ENCODE measurements around the gene RGS3.

Gene RGS3

DNA sequence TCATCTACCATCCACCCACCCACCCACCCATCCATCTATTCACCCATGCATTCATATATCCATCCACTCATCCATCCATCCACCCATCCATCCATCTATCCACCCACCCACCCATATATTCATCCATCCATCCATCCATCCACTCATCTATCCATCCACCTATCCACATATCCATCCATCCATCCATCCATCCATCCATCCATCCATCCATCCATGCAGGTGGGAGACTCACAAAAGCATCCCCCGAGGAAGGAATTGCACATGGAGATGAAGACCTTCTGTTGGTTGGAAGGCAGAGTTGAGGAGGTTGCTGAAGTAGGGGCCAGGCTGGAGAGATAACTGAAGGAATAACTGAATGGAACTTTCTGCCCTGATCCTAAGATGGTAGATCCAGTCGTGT, 126.9 kb downstream of the RGS3 start:
- no peak for DNase-seq

DNA sequence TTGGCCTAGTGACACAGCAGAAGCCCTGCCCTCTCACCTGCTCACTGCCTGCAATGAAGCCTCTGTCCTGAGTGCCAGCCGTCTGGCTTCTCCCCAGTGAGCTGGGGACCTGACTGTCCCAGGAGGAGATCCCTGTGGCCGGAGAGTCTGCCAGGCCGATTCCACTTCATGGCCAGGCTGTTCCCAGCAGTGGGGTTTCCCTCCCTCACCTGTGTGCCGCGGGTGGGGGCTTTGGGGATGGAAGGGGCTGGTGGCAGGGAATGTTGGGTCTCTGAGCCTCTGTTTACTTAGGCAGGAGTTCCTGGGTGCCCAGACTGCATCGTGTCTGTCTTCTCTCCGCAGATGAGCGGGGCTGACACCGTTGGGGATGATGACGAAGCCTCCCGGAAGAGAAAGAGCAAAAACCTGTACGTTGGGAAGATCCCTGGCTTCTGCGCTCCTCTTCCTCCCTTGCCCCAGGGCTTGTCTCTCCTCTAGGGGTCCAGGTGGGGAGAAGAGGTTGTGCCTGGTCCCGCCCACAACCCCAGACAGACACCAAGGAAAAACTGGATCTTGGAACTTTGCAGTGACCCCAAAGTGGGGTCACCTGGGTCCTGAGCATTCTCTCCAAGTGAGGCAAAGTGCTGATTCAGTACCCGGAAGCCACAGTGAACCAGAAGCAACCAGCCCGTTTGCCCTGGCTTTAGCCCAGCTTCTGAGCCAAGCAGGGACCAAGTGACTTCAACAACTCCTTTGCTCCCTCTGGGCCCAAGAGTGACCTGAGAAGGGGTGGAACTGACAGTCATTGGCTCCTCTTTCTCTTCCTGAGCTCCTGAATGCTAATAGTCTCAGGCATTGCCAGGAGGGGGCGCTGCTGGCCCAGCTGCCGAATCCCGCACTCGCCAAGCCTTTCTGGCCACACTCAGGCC, 127.7 kb downstream of the RGS3 start:
- DNase-seq = peak; percentile 12 to 45 (median 16)

DNA sequence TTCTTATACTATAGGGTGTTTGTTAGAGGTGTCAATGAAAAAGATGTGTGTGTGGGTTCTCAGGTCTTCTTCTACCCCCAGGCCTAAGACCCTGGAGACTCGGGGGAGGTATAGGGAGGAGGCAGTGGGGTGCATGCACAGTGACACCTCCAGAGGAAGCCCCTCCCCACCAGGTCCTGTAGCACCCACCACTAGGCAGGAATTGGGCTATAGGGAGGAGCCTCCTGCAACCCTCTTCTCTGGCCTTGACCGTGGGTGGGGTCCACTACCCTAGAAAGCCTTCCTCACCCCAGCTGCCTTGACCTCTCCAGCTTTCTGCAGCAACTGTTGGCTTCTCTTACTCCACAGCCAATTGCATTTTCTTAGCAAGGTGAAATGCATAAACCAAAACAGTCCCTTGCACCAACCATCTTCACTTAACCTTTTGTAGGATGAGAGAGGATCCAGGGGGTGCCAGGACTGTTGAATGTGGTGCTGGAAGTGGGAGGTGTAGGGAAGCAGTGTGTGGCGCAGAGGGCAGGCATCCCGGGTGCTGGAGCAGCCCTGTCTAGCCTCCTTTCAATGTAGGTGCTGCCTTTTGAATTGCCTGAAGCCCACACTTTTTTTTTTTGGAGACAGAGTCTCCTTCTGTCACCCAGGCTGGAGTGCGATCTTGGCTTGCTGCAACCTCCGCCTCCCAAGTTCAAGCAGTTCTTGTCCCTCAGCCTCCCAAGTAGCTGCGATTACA, 128.5 kb downstream of the RGS3 start:
- no peak for DNase-seq

DNA sequence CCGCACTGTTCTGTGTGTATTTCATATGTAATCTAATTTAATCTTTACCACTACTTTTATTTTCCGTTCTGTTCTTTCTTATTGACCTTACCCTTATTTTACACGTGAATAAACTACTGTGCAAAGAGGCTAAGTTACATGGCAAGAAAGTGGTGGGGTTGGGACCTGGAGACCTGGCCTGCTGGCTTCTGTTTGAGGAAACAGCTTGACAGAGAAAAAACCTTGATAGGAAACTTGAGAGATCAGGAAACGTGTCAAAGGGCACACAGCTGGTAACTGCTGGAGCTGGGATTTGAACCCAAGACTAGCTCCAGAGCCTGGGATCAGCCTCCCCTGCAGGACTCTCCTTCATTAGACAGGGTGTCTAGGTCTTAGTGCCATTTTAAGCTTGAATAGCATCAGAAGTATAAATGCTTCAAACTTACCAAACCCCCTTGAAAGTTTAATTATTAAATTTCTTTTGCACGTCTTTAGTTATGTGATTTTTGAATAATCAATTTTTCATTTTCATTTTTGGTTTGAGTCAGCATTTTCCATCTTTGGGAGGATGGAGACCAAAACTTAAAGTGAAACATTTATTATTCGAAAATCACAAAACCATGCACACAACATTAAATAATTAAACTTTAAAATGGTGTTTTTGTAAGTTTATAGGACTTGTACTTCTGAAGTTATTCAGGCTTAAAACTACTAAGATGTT, 129.5 kb downstream of the RGS3 start:
- no peak for DNase-seq

DNA sequence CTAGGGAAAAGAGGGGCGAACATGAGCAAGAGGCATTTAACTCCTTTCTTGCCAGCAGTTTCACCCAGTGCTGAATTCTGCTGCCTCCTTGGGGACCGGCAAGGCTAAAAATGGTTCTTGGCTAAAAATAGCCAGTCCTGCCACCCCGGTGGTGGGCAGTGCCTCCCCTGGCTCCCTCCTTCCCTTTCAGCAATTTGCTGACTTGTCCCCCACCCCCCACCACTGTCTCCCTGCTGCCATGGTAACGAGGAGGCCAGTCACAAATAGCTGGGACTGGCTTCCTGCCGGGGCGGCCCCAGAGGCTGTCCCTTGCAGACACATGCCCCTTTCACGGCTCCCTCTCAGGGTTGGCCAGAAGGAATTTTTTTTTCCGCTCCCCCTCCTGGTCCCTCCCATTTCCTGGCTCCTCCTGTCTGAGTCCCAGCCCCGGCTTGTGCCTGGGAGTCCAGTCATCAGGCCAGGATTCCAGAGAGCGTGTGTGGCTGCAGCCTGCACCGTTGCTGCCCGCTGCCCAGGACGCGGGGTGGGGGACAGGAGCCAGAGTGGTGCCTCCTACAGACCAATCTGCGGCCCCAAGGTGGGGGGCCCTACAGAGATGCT, 130.3 kb downstream of the RGS3 start:
- DNase-seq = no peak

DNA sequence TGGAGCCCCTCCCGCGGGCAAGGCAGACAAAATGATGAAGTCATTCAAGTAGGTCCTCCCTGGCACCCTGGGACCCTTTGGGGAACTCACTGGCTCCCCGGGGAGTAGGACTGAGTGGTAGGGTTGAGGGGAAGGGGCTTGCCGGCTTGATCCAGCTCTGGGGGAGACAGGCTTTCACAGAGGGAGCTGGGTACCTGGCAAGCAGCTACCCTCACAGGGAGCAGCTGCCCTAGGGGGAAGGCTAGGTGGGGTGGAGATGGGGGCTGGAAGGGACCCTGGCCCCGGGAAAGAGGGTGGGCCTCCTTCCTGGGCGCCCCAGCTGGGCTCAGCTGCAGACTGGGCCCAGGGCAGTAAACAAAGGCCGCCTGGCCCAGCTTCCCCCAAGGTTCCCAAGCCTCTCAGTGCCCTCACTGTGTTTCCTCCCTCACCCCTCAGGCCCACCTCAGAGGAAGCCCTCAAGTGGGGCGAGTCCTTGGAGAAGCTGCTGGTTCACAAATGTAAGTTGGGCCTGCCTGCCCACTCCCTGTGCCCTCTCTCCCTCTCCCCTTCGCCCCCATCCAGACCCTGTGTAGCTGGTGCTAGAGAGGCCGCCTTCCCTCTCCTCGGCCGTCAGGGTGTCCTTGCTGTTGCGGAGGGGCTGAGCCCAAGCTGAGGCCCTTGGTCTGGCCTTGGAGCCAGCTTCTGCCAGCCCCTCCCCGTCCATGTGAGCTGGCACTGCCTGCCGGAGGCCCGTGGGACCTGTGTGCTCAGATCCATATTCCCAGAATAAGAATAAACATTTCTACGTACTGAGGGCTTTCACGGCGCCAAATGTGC, 131.2 kb downstream of the RGS3 start:
- no peak for DNase-seq

DNA sequence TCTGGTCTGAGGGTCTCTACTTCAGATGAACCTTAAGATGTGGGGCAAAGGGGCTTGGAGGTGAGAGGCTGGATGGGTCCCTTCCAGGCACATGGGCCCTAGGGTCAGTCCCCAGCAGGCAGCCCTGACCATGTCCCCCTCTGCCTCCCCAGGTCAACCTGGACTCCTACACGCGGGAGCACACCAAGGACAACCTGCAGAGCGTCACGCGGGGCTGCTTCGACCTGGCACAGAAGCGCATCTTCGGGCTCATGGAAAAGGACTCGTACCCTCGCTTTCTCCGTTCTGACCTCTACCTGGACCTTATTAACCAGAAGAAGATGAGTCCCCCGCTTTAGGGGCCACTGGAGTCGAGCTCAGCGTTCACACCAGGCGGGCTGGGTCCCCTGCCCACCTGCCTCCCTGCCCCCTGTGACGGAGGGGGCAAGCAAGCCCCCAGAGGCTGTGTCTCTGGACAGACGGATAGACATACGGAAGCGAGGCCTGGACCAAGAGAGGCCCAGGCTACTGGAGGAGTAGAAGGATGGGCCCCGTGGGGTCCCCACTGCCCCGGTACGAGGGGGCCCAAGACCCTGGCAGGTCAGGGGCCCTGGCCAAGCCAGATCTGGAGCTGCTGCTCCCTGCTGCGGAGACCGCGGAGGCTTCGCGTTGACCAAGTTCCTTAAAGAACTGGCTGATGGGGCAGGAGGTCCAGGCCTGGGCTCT, 133.2 kb downstream of the RGS3 start:
- no peak for DNase-seq

DNA sequence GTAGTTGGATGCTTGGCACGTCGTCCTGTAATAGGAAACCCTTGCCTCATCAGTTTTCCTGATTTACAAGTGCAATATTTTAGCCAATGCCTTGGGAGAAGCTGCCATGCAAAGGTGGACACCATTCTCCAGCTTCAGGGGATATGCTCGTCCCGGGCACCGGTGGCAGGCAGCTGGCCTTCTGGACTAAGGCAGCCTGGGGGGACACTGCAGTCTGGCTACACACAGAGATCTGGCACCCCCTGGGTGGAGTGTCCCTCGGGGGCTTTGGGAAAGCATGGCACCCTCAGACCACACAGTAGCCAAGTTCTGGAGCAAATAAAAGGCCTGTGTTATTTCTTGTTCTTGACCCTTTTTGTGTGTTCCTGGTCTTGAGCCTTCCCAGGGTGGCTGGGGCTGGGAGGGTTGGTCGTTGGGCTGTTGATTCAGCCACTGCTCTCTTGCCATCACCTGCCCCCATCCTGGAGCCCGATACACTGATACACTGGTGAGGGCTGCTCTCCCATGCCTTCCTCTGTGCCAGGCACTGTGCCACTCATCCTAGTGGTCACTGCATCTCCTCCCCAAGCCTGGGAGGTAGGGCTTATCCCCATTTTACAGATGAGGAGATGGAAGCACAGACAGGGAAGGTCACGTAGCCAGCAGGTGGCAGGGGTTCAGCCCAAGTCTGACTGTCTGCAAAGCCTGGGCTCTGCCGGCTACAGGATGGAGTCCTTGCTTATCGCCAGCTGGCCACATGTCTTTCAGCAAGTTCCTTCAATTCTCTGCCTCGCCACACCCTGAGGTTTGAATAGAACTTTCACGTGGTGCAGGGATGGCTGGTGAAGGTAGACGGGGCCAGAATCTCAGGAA, 134.1 kb downstream of the RGS3 start:
- no peak for DNase-seq

DNA sequence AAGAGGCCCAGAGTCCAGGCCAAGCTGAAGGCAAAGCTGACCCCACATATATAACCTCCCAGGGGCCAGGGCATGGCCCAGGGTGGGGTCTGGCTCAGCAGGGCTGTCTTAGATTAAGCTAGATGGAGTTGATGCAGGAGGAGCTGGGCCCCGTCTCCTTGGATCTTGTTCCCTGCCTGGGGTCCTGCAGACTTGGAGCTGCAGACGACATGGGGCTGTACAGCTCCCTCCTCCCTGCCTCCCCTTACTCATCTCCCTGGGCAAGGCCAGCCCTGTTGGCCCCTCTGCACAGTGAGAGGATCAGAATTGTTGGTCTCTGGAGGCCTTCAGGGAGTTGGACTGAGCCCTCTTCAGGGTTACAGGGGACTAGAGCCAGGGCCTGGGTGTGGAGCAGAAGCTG, 134.9 kb downstream of the RGS3 start:
- DNase-seq = no peak

DNA sequence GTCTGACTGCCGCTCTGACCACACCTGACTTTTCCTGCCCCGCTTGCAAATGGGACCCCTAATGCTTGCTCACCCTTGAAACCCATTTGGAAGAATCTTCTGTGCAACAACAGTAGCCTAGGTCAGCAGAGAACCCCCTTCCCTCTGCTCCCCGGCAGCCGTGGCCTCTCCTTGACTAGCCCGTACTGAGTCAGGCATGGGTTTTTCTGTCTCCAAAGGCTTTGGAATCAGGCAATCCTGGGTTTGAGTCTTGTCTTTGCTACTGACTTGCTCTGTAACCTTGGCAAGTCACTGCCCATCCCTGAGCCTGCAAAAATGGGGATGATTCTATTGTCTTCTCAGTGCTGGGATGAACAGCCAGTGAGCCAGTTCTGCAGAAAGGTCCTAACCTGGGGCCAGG, 135.4 kb downstream of the RGS3 start:
- DNase-seq = no peak

DNA sequence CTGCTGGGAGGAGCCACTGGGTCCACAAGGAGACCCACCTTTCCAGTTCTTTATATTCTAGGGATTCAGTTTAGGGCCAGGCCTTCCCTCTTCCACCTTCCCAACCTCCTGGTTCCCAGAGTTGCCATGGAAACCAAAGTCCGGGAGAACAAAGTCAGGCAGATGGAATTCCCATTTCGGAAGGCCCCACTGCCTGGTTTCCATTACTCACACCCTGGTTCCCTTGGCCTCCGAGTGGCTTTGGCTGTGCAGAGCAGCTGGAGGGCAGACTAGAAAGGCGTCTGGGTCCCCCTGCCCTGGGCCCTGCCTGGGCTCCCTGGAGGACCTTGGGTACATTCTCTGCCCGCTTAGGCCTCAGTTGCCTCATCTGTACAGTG, 136.1 kb downstream of the RGS3 start:
- DNase-seq = no peak

DNA sequence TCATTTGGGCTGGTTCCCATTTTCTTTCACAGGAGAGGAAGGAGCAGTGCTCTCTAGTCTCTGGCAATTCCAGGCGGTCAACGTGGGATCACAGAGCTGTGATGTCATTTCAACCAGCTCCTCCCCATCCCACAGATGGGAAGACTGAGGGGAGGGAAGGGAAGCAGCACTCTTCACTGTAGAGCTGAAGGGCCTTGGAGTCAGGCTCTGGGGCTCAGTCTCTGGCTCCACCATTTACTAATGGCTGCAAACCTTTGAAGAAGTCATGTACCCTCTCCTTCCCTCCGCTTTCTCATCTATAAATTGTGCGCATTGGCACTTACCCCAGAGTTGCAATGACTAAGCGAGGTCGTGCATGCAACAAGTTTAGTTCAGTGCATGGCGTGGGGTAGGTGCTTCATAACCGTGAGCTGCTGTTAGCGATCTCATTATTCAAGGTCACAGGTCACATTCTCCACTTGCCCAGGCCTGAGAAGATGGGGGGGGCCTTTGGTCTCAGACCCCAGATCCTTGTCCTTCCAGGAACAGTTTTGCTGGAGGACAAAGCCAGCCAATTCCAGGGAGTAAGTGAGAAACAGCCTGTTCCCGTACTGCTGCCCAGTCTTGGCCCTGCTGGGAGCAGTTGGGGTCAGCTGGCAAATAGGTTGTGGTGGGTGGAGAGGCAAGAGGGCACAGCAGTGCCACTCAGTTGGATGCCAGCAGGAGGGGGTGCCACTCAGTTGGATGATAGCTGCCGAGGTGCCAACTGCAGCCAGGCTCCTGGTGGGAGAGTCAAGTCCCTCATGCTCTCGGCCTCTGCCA, 136.7 kb downstream of the RGS3 start:
- no peak for DNase-seq

DNA sequence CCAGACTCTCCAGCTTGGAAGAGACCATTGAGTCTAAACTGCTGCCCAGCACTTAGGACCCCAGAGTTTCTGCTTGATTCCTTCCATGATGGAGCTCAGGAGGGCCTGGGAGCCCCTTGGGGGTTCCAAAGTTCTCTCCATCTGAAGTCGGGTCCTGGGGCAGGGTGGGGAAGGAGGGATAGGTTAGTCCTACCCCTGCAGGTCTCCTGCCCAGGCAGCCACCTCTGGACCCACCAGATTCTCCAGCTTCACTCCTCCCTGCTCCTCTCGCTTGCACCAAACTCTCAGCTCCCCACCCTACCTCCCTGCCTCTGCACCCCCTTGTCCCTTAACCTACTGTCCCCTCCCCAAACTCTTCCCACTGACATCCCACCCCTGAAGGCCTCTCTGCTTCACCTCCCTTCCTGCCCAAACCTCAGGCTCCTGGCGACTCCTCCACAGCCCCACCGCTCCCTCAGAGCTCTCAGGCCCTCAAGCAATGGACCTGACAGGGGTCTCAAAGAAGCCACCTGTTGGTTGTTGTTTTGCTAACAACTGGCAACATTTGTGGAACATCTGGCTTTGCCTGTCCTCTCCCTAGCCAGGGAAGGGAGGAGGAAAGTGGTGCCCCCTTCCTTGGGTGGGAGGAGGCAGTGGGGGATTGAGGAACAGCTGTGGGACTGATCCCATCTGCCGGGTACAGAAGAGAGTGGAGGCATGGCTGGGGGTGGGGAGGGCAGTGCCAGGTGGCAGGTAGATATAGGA, 137.5 kb downstream of the RGS3 start:
- no peak for DNase-seq

DNA sequence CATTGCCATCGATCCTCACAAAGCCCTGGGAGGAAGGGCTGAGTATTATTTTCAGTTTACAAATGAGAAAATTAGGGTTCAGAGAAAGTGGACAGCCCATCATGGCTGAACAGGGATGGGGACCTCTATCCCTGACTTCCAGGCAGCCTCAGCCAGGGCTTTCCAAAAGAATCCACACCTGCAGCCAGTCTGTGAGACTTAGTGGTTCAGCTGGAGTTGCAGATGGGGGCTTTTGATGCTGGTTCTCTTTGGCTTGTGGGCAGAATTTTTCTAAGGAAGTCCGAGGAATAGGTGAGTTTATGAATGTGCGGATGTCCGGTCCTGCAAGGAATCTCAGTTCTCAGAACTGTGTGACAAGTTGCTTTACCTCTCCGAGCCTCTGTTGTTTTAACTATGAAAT, 138.1 kb downstream of the RGS3 start:
- DNase-seq = no peak

DNA sequence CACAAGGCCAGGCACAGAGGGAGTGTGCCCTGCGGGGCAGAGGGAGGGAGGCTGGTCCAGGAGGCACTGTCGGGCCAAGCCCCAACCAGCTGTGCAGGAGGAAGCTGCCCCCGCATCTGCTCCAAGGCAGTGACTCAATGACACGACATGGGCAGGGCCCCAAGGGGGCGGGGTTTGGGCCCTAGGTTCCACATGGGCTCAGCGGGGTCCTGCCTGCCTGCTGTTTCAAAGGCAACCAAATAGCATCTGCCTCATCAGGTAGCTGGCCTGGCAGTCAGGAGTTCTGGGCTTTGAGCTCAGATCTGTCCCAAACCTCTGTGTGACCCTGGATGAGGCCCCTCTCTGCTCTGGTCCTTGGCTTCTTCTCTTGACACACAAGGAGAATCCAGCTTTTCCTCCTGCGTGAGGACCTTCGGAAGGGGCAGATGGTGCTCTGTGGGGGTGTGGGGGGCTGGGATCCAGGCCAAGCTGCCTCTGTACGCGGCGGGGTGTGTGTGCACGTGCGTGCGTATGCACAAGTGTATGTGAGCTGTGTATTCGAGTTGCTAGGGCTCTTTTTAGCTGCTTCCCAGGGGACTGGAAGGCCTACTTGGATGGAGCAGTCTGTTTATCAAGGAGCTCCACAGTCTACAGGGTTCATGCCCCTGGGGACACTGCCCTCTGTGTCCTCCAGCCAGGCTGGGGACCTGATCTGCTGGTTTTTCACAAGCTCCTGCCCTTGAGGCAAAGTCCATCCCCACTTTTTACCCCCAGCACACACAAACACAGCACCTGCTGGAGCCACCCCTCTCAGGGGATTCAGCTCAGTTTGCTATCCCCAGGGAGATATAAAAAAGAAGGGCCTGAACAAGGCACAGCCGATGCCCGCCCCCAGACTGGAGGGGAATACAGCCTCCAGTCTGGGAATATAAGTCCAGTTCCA, 138.9 kb downstream of the RGS3 start:
- peak in 1 of 4 experiments; percentile 23 for DNase-seq

DNA sequence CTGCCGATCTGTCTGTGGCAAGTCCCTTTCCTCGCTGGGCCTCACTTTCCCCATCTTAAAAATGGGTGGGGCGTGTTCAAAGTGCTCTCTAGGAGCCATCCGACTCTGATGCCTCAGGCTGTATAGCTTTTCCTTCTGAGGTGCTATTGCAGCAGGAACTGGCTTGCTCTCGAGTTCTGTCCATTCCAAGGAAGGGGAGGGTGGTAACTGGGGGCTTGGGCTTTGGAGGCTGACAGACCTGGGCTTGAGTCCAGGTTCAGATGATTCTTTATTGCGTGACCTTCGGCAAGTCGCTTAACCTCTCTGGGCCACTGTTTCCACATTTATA, 139.5 kb downstream of the RGS3 start:
- no peak for DNase-seq

DNA sequence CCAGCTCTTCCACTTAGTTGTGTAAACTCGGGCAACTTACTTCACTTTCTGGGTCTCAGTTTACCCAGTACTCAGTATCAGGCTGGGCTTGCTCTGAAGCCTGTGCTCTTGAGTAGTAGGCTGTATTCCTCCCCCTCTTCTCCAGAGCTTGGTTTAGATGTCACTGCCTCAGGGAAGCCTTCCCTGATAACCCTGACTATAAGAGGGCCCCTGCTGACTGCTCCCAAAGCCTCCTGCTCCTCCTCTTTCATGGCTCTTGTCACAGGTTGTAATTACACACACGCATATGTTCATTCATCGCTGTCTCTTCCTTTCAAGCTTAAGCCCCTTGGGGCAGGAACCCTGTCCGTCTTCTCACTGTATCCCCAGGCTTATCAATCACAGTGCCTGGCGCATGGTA, 140.2 kb downstream of the RGS3 start:
- no peak for DNase-seq

DNA sequence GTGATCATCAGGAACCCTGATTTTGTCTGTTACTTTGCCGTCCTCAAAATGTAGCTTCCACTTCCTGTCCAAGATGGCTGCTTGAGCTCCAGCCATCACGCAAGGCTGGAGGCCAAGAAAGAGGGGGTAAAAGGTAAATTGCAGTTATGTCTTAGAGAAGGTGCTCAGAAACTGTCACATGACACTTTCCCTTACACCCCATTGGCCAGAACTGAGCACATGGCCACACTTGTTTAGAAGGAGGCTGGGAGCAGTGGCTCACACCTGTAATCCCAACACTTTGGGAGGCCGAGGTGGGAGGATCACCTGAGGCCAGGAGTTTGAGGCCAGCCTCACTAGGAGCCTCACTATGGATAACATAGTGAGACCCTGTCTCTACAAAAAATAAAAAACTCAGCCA, 140.9 kb downstream of the RGS3 start:
- DNase-seq = no peak

Measured in activated CD4-positive, CD25-positive, alpha-beta regulatory T cell (primary cell).